KBM-7 (cell line): ENCODE measurements around the gene FOXP1.

ENCODE experiments used
- DNase-seq: peaks from one replicate; pipeline ENCODE4 v3.0.0-alpha.2; 2015
- in situ Hi-C: fragments of 300-500 bp; cut with MboI; formaldehyde crosslinking; loops from 2 replicates; pipeline ENCODE4 v1.14.3; 2020; ENCODE audit warnings: low sequenced_read_pairs, low pct_unique_long_range_greater_than_20kb, mixed read lengths

FOXP1 gene

GRCh38 chr3:71399478-71399877 lies 184.1 kb downstream of the FOXP1 start:
- in situ Hi-C loops: no loop called here

GRCh38 chr3:71398157-71398836 lies 185.2 kb downstream of the FOXP1 start:
- in situ Hi-C loops: no loop called here
- no peak for DNase-seq

More at GRCh38 chr3:71399478-71399877, 184.1 kb downstream of the FOXP1 start:
- DNase-seq: no peak

- in situ Hi-C loops: no loop called here
- DNase-seq: no peak
Measured at GRCh38 chr3:71397726-71398125, 185.8 kb downstream of the FOXP1 start.

GRCh38 chr3:71397046-71397445 lies 186.5 kb downstream of the FOXP1 start:
- in situ Hi-C loops: no loop called here
- DNase-seq: peak; percentile 57

- DNase-seq: no peak
- in situ Hi-C loops: no loop called here
Measured at GRCh38 chr3:71395927-71396695, 187.4 kb downstream of the FOXP1 start.

GRCh38 chr3:71395470-71395869 lies 188.1 kb downstream of the FOXP1 start:
- no peak for DNase-seq
- in situ Hi-C loops: no loop called here

GRCh38 chr3:71393745-71394144 lies 189.8 kb downstream of the FOXP1 start:
- in situ Hi-C loops: no loop called here
- DNase-seq: no peak

GRCh38 chr3:71393093-71393492 lies 190.4 kb downstream of the FOXP1 start:
- in situ Hi-C loops: no loop called here
- no peak for DNase-seq

- in situ Hi-C loops: no loop called here
- DNase-seq: peak; percentile 38
Measured at GRCh38 chr3:71392251-71392650, 191.3 kb downstream of the FOXP1 start.

- DNase-seq: peak; percentile 63
- in situ Hi-C loops: no loop called here
Measured at GRCh38 chr3:71391361-71391760, 192.2 kb downstream of the FOXP1 start.

GRCh38 chr3:71389911-71390573 lies 193.5 kb downstream of the FOXP1 start:
- in situ Hi-C loops: no loop called here
- peak; percentile 74 for DNase-seq

- DNase-seq: no peak
- in situ Hi-C loops: no loop called here
Measured at GRCh38 chr3:71389191-71389590, 194.3 kb downstream of the FOXP1 start.

- DNase-seq: peak; percentile 32
- in situ Hi-C loops: no loop called here
Measured at GRCh38 chr3:71388535-71389120, 194.9 kb downstream of the FOXP1 start.

GRCh38 chr3:71387586-71387985 lies 195.9 kb downstream of the FOXP1 start:
- DNase-seq: no peak
- in situ Hi-C loops: no loop called here

- DNase-seq: peak; percentile 26
- in situ Hi-C loops: no loop called here
Measured at GRCh38 chr3:71384837-71385716, 198.5 kb downstream of the FOXP1 start.

GRCh38 chr3:71384388-71384787 lies 199.1 kb downstream of the FOXP1 start:
- in situ Hi-C loops: no loop called here
- DNase-seq: no peak

GRCh38 chr3:71380096-71380495 lies 203.4 kb downstream of the FOXP1 start:
- no peak for DNase-seq
- in situ Hi-C loops: no loop called here

- no peak for DNase-seq
- in situ Hi-C loops: no loop called here
Measured at GRCh38 chr3:71378509-71378908, 205.0 kb downstream of the FOXP1 start.

GRCh38 chr3:71376911-71377310 lies 206.6 kb downstream of the FOXP1 start:
- in situ Hi-C loops: no loop called here
- no peak for DNase-seq
